Colon (tissue), 2 donors: ENCODE data around the gene CENPE.

ENCODE experiments used
- FAIRE-seq: peaks from 2 replicates; lab custom pipeline; 2012; peaks lifted over from hg19 to GRCh38; lab: Jason Lieb, UNC
- donor health status: control.
- donor health status: control.

Gene CENPE

GRCh38 chr4:103076747-103077347 is 121.3 kb downstream of the CENPE start, which contains the start of gene SLC9B2:
SLC9B2 (minus strand) TSS chr4:103076761; CDS start chr4:103067550, 9,211 bp downstream.
- no peak for FAIRE-seq

- no peak for FAIRE-seq
Measured at GRCh38 chr4:103075894-103076746, 122.0 kb downstream of the CENPE start.

GRCh38 chr4:103075435-103075893 is 122.7 kb downstream of the CENPE start:
- no peak for FAIRE-seq

- no peak for FAIRE-seq
Measured at GRCh38 chr4:103074744-103075434, 123.3 kb downstream of the CENPE start.

GRCh38 chr4:103073792-103074438 is 124.2 kb downstream of the CENPE start:
- FAIRE-seq, result no peak

- FAIRE-seq, result no peak
Measured at GRCh38 chr4:103067841-103068547, 130.1 kb downstream of the CENPE start.

GRCh38 chr4:103060453-103061148 is 137.5 kb downstream of the CENPE start:
- no peak for FAIRE-seq
